DMS114 treated with DMSO at 0.1 percent for 48 hours (cell line): ENCODE results near the gene OR10J1.
"Not testable (repeated sequence)": the region's sequence is repeated elsewhere in the genome, so short reads cannot be mapped to it uniquely, and the experiment has no call there.

ENCODE experiments used
- DNase-seq: peaks from one replicate; lab custom pipeline; 2025; ENCODE audit not compliant: unreplicated experiment; lab: John Stamatoyannopoulos, UW

OR10J1 gene, protein sequence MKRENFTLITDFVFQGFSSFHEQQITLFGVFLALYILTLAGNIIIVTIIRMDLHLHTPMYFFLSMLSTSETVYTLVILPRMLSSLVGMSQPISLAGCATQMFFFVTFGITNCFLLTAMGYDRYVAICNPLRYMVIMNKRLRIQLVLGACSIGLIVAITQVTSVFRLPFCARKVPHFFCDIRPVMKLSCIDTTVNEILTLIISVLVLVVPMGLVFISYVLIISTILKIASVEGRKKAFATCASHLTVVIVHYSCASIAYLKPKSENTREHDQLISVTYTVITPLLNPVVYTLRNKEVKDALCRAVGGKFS

DNA sequence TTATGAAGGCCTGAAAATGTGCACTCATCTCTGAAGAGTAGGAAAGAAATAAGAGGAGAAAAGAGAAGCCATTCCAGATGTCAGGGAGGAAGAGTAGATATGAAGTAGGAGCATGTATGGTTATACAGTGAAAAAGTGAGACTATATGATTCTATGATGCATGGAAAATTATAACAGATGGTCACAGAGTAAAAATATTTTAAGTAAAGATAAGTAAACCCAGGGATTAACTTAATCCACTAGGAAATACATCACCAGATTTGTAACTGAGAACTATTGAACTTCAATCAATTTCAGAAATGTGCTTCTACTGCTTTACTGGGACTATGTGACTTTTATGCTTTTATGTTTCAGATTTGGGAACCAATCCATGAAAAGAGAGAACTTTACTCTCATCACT, at the start of gene OR10J1:
Gene OR10J1 (plus strand): TSS at position 301 of the 400 bp plus-strand sequence. CDS start 70 bp downstream, at position 371.
- DNase-seq, result no peak

DNA sequence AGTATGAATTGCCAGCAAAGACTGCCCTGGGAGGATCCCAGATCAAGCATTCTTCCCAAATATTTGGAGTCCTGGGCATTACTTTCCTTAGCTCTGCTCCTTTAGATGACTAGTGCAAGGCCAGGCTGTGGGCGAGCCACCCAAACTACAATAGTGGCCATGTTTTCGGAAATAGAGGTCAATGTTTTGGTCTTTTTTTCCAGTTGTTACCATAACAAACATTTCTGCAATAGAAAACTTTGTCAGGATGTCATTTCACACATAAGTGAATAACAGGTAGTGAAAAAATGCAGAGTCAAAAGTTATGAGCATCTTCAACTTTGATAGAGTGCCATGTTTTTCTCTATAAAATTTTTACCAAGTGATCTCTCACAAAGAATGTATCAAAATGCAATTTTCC, 32.7 kb upstream of the OR10J1 start:
- DNase-seq, result no peak

GRCh38 chr1:159408862-159409400, 30.6 kb upstream of the OR10J1 start:
- DNase-seq, result no peak

GRCh38 chr1:159421821-159422220, 17.7 kb upstream of the OR10J1 start:
- DNase-seq, result no peak

DNA sequence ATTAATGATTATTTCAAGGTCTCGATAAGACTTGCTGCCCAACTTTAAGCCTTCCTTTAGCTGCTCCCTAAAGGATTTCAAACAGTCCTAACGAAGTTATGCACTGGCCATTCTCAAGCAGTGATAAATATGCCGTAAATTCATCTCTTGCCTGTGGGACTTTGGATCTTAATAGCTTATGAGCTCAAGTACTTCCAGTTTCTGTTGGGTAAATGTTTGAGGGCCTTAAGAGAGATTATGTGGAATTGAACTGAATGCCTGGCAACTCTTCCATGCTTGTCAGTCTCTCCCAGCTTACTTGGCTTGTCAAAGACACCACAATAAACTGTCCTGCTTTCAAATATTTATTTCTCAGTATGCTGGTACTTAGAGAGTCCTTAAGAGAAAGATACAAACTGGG, 11.0 kb upstream of the OR10J1 start:
- DNase-seq, result no peak

- no peak for DNase-seq
Observed at GRCh38 chr1:159429074-159429861, 10.3 kb upstream of the OR10J1 start.

DNA sequence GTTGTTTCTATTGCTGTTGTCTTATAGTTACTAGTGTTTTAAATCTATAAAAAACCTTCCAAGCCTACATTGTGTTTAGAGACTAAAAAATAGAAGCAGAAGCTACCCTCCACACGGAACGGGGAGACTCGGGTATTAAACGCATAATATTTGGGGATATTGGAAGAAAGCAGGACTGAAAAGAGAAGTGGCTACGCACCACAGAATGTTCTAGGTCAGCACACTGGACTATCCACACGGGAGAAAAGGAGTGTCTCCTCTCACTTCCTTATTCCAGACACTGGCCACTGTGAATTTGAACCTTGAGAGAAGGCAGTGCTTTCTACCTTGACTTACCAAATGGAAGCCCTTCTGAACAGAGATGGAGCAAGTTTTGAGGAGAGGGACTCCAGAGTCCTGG, 8.5 kb upstream of the OR10J1 start:
- DNase-seq, result no peak

- no peak for DNase-seq
Observed at GRCh38 chr1:159431904-159432303, 7.6 kb upstream of the OR10J1 start, which contains the start of gene OR10J4. TSS of gene OR10J4 (plus strand) at chr1:159432204.

DNA sequence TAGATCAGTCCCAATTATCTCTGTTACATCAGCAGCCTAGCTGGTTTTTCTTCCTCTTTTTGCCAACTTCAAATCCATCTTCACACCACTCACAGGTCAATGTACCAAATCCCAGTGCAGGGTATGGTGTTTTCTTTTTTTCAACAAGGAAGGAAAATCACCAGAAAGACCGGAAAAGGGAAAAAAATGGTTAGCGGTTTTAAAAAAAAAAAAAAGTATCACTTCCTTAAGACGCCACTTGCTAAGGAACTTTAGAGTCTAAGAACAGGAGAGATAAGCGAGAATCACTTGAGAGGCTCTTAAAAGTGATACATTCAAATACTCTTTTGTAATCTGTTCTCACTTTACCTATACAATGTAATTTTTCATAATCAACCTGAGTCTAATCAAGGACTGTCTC, 3.1 kb upstream of the OR10J1 start:
- DNase-seq, result no peak

GRCh38 chr1:159441360-159441759, 1.8 kb downstream of the OR10J1 start:
- DNase-seq, result no peak

DNA sequence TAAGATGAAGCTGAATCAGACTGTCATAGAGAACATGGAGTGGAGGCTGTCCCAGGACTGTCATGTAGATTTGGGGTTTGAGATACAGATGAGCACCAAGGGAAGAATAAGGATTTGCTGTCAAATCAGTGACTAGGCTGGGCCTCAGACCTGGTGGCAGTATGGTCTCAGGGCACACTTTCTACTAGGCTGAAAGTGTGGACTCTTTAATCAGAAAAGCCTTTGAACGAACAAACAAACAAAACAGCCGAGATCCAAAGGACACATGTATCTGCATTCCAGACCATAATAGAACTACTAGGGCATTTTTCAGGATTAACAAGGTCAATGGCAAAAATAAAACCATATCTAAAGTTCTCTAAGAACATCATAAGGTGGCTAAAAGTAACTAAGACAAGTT, 2.9 kb downstream of the OR10J1 start:
- no peak for DNase-seq

DNA sequence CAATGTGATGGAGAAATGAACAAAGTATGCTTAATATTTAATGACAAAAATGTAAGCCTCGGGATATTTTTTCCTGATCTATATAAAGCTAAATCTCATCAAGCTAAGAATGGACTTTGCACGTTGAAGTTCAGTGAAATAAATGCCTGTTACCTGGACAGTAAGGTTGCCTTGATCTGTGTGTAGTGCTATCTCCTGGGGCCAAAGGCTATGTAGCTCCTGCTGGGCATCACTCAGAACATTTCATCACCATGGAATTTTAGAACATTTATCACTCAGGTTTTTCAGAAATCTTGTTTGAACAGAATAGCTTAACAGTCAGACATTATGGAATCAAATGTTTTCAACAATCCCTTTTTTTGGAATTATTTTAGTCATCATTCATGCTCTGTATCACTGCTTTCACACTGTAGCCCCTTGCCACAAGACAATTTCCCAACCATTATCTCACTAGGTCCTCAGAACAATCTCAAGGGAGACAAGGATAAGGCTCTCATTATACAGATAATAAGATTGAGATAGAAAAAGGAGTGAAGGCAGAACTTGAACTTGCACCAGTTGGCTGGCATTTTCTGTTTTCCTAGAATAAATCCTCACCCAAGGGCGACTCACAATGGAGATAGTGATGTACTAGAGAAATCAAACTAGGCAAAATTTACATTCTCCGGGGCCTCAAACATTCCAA, 3.7 kb downstream of the OR10J1 start:
- no peak for DNase-seq

- DNase-seq, result no peak
Observed at GRCh38 chr1:159444511-159444910, 5.0 kb downstream of the OR10J1 start.

DNA sequence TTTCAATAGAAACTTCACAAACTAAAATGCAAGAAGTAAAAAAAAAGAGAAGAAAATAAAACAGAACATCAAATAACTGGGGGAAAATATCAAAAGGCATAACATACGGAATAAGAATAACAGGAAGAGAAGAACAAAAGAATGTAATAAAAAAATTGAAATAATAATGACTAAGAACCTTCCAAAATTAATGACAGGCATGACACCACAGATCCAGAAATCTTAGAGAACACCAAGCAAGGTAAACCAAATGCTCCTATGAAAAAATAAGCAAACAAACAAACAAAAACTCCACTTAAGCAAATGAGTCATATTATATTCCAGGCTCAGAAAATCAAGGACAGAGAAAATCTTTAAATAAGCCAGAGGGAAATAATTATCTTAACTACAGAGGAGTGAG, 8.7 kb downstream of the OR10J1 start:
- no peak for DNase-seq

- not testable (repeated sequence) for DNase-seq
Observed at GRCh38 chr1:159449605-159450004, 10.1 kb downstream of the OR10J1 start.

DNA sequence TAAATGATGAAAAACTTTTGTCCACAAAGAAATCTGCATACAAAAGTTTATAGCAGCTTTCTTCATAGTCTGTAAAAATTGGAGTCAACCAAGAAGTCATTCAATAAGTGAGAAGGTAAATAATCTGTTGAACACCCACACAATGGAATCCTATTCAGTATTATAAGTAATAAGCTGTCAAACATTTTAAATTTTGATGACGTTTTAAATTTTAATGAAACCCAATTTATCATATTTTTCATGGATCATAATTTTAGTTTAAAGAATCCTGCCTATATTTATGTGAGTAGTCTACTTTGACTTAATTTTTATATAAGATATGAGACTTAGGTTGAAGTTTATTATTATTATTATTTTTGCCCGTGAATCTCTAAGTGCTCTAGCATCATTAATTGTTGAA, 20.0 kb downstream of the OR10J1 start:
- no peak for DNase-seq

GRCh38 chr1:159465191-159465603, 25.7 kb downstream of the OR10J1 start:
- DNase-seq, result no peak

DNA sequence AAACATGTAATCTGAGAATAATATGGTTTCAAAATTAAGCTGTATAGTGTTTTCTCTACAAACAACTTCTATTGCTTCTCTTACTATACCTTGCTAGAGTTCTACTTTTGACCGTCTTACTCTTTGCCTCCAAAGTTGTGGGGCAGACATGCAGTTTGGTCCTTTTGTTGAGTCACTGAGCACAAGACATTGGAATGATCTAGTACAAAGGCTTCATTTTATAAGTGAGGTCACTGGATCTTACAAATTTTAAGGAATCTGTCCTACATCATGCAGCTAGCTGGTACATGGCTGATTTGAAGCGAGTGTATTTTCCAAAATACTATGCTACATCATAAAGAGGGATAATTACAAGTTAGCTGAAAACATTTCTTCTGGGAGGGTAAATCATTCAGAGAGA, 28.8 kb downstream of the OR10J1 start:
- DNase-seq, result no peak

- DNase-seq, result no peak
Observed at GRCh38 chr1:159469921-159470533, 30.5 kb downstream of the OR10J1 start.

DNA sequence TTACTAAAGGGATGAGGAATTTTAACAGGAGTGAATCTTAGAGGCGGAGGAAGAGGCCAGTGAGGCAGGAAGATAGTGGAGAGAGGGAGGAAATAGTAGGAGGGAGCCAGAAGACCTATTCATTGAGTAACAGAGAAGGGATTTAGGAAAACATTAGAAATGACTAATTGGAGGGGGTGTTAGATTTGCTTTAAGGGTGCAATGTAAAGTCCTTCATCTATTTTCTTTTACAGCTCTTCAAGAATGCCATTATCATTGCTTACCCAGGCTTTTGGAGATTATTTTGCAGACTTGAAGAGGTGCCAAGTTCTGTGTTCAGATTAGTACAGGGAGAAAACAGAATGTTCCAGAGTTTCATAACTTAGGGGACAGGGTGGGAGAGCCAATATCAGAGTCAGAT, 33.8 kb downstream of the OR10J1 start:
- DNase-seq, result no peak

DNA sequence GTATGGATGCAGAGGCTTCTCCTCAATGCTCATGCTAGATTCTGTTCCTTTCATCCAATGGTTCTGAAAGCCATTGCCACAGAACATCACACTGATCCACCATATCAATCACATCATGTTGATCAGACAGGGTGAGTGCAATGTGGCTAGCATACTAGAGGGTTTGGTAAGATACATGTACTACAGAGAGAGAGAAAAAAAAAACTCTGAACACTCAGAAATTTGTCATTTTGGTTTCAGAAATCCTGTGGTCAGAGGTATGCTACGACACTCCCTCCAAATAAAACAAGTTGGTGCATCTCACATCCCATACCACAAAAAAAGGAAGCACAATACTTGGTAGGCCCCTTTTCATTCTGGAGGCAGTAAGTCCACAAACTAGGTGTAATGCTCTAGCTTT, 35.4 kb downstream of the OR10J1 start:
- no peak for DNase-seq
